Endothelial cell of umbilical vein (primary cell): ENCODE measurements around the gene MRAS. TPM values are rescaled to one million over a fixed set of nuclear protein-coding genes. Genes with fewer than 3 reads are reported as not detected.

Source experiments
- BruUV-seq: library from RNA; stranded (reverse); fragments of 400-500 nt; replicated peaks from 2 replicates; lab custom pipeline; 2021; lab: Mats Ljungman, UMichigan
- CTCF ChIA-PET: fragments of 300-600, 350-600 bp; sonication (Branson Sonifier 250); formaldehyde crosslinking; loops from one replicate; lab custom pipeline; 2021; ENCODE audit warnings: antibody characterized with exemption, inconsistent platforms; lab: Charles Lee
- POLR2A ChIA-PET: fragments of 300-600, 350-600 bp; sonication (Branson Sonifier 250); formaldehyde crosslinking; loops from one replicate; lab custom pipeline; 2021; ENCODE audit warnings: antibody characterized with exemption, inconsistent platforms; lab: Charles Lee
- DNase-seq: peaks from one replicate; pipeline ENCODE4 v3.0.0-alpha.2; 2011; ENCODE audit warnings: low read depth, low spot score
- FAIRE-seq: peaks from 2 replicates; lab custom pipeline; 2011; peaks lifted over from hg19 to GRCh38; lab: Jason Lieb, UNC
- H2AFZ ChIP-seq: 2 replicates; pipeline ENCODE4 v1.6.0; 2012; ENCODE audit warnings: low read depth, low read length, control low read depth, inconsistent platforms
- H3K27ac ChIP-seq: 2 replicates; pipeline ENCODE4 v1.5.1; 2011; ENCODE audit warnings: low read depth, mild to moderate bottlenecking, control low read depth, low read length, moderate library complexity; ENCODE audit not compliant: insufficient read depth
- H3K27me3 ChIP-seq, 2 experiments: 2 replicates each; pipeline versions ENCODE4 v1.6.0 to v1.6.1; 2011; ENCODE audit warnings: low read length in 2 of 2, mixed read lengths in 1 of 2; ENCODE audit not compliant: control insufficient read depth in 2 of 2, insufficient read depth in 2 of 2
- H3K36me3 ChIP-seq, 2 experiments: 2 replicates in 1 of 2; 3 replicates in 1 of 2; pipeline ENCODE4 v1.5.1; 2011; ENCODE audit warnings: low read length in 2 of 2, mild to moderate bottlenecking in 1 of 2, moderate library complexity in 1 of 2; ENCODE audit not compliant: control insufficient read depth in 2 of 2, insufficient read depth in 2 of 2; ENCODE audit errors: extremely low read depth in 1 of 2
- H3K4me1 ChIP-seq: 3 replicates; pipeline ENCODE4 v1.5.1; 2011; ENCODE audit warnings: mild to moderate bottlenecking, low read length; ENCODE audit not compliant: control insufficient read depth, insufficient read depth; ENCODE audit errors: extremely low read depth
- H3K4me2 ChIP-seq: 2 replicates; pipeline ENCODE4 v1.6.1; 2011; ENCODE audit warnings: low read length, control low read depth, mixed read lengths; ENCODE audit not compliant: insufficient read depth
- H3K4me3 ChIP-seq, 3 experiments: fragments of 200-600 bp in 1 of 3; sonication (generic), shearing (Covaris generic) in 1 of 3; replicated peaks in 1 of 3; 2 replicates each; pipeline ENCODE4 v1.5.1; 2011 to 2016; ENCODE audit warnings: control low read depth in 3 of 3, low read length in 3 of 3, mild to moderate bottlenecking in 2 of 3, inconsistent platforms in 1 of 3, low read depth in 1 of 3, moderate library complexity in 1 of 3; ENCODE audit not compliant: insufficient read depth in 1 of 3
- H3K79me2 ChIP-seq: 2 replicates; pipeline ENCODE4 v1.6.0; 2012; ENCODE audit warnings: low read length, inconsistent platforms; ENCODE audit not compliant: control insufficient read depth, insufficient read depth
- H3K9ac ChIP-seq: replicated peaks from 2 replicates; pipeline ENCODE3; 2011; ENCODE audit warnings: low read length, control low read depth; ENCODE audit not compliant: insufficient read depth; ENCODE audit errors: extremely low read depth
- H3K9me1 ChIP-seq: replicated peaks from 3 replicates; pipeline ENCODE4 v1.6.0; 2011; ENCODE audit warnings: mild to moderate bottlenecking, low read length; ENCODE audit not compliant: control insufficient read depth, insufficient read depth; ENCODE audit errors: extremely low read depth
- H3K9me3 ChIP-seq: replicated peaks from 2 replicates; pipeline ENCODE4 v1.5.1; 2012; ENCODE audit warnings: low read length, inconsistent platforms; ENCODE audit not compliant: control insufficient read depth, insufficient read depth
- H4K20me1 ChIP-seq: replicated peaks from 2 replicates; pipeline ENCODE3; 2011; ENCODE audit warnings: mild to moderate bottlenecking, low read length; ENCODE audit not compliant: control insufficient read depth, insufficient read depth; ENCODE audit errors: extremely low read depth
- CTCF ChIP-seq, 2 donors: IDR thresholded peaks; 1 replicate in 1 of 2; 2 replicates in 1 of 2; pipeline ENCODE4 v1.5.1; 2011; ENCODE audit warnings: low read length in 2 of 2, mild to moderate bottlenecking in 2 of 2, moderate library complexity in 2 of 2, control low read depth in 1 of 2, inconsistent platforms in 1 of 2, low read depth in 1 of 2; ENCODE audit not compliant: insufficient read depth in 1 of 2; ENCODE audit errors: extremely low read depth in 1 of 2
- FOS ChIP-seq: IDR thresholded peaks from 2 replicates; pipeline ENCODE4 v1.6.1; 2011; ENCODE audit warnings: mild to moderate bottlenecking, low read length, moderate library complexity, borderline replicate concordance; ENCODE audit not compliant: insufficient read depth
- GATA2 ChIP-seq: IDR thresholded peaks from 2 replicates; pipeline ENCODE4 v1.7.0; 2011; ENCODE audit warnings: low read depth, mild to moderate bottlenecking, moderate library complexity, mixed read lengths, low read length; ENCODE audit not compliant: insufficient read length, insufficient read depth
- JUN ChIP-seq: IDR thresholded peaks from 2 replicates; pipeline ENCODE4 v1.6.1; 2011; ENCODE audit warnings: borderline replicate concordance, low read depth; ENCODE audit not compliant: insufficient read length, insufficient read depth
- POLR2A ChIP-seq: IDR thresholded peaks from 2 replicates; pipeline ENCODE4 v1.6.1; 2012; ENCODE audit warnings: low read depth, mild to moderate bottlenecking, control low read depth, low read length
- dilution Hi-C: fragments of 300-500 bp; cut with MboI; formaldehyde crosslinking; loops from one replicate; pipeline ENCODE4 v1.15.0; 2019; ENCODE audit warnings: low sequenced_read_pairs; ENCODE audit not compliant: extremely low pct_ligation_motif_present
- intact Hi-C: fragments of 100-400 bp; cut with micrococcal nuclease; formaldehyde crosslinking; loops from one replicate; pipeline ENCODE4 v1.10.0; 2022
- polyA plus RNA-seq, 4 experiments: library from polyadenylated mRNA; depleted of rRNA in 3 of 4; stranded (reverse) in 3 of 4; unstranded in 1 of 4; fragments of >200 nt; gene quantifications; 2 replicates each; pipeline versions ENCODE4 v1.2.1 to v1.2.3, GENCODE V29; 2011 to 2012; ENCODE audit warnings: missing spikeins in 1 of 4
- total RNA-seq: library from RNA; stranded (reverse); gene quantifications from 2 replicates; pipeline ENCODE4 v1.2.3, GENCODE V29; 2021
- TF ChIP-seq, protein P1 (sequence below): IDR thresholded peaks from 2 replicates; pipeline ENCODE4 v1.6.1; 2011; ENCODE audit not compliant: insufficient read depth, insufficient read length

The MRAS gene
- total and polyA plus RNA-seq, 2 donors (not counting 3 experiments of a cell fraction or from before 2014, with no cell fraction given), result 14.6 to 16.5 TPM

DNA sequence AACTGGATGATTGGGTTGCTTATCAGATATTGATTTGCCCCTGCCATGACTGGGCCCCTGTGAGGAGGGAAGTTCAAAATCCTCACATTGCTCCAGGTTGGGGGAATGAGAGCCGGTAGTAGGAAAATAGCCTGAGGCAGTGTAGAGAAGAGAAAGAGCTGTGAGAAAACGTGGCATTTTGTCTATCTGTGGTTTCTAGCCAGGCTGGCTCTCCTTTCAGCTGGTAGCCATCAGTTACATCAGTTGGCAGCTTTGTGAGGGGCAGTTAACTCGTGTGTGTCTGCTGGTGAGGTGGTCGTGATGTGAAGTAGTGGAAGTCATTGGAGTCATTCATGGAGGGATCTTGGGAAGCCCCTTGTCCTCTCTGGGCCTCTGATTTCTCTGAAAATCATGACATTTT is 91.3 kb downstream of the MRAS start:
- POLR2A ChIA-PET, result no interaction called here
- Histone ChIP-seq H3K36me3 (no peaks in the 10 kb centered on the region), H3K9ac (no peak overlapping the region), H2AFZ (no peak overlapping the region), H3K9me3 (no peaks in the 10 kb centered on the region), H3K79me2 (no peaks in the 10 kb centered on the region), H3K4me3 (no peak overlapping the region), H4K20me1 (no peaks in the 10 kb centered on the region), H3K27me3 (peaks cover 20 to 22% of the 10 kb centered on the region in 2 experiments), H3K27ac (no peak overlapping the region), H3K9me1 (no peaks in the 10 kb centered on the region), H3K4me1 (peaks cover 7% of the 10 kb centered on the region), H3K4me2 (no peak overlapping the region)
- no peak for TF ChIP-seq FOS
- no peak for TF ChIP-seq POLR2A
- no peak for TF ChIP-seq CTCF (IDR thresholded peaks at IDR 0.05; ENCODE audit: extremely low read depth in 1 of 2, insufficient read depth in 1 of 2, low read depth in 1 of 2, low read length in 2 of 2)
- intact Hi-C loops (no loop called here), dilution Hi-C loops (no loop called here)
- FAIRE-seq, result no peak
- BruUV-seq, result no TSS peak
- CTCF ChIA-PET, result interaction anchor here (2.2 kb wide), 1 partner anchor 484 kb away, joined by 7 read pairs; no protein-coding TSS in a partner anchor
- DNase-seq, result no peak

DNA sequence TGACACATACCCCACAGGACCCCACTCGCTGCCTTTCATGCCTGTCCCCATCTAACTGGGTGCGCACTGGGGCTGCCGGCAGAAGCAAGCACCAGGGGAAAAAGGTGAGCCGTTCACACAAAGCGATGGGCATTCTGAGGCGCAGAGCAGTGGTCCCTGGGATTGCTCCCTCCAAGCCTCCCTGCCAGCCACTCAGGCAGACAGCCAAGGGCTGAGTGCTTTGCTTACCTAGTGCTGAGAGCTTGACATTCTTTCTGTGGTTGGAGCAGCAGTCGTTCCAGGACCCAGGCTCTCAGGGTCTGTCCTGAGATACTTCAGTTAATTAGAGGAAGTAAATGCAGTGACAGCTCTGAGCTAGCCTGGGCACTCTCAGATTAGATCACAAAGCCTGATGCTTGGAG is 91.7 kb downstream of the MRAS start:
- Histone ChIP-seq H3K9ac (no peak overlapping the region), H3K4me1 (peaks cover 2% of the 10 kb centered on the region), H3K36me3 (no peaks in the 10 kb centered on the region), H3K79me2 (no peaks in the 10 kb centered on the region), H3K4me3 (no peak overlapping the region), H3K27ac (no peak overlapping the region), H3K9me1 (no peaks in the 10 kb centered on the region), H3K4me2 (no peak overlapping the region), H3K27me3 (peaks cover 16 to 18% of the 10 kb centered on the region in 2 experiments), H4K20me1 (no peaks in the 10 kb centered on the region), H3K9me3 (no peaks in the 10 kb centered on the region), H2AFZ (no peak overlapping the region)
- no TSS peak for BruUV-seq
- TF ChIP-seq FOS (no peak), GATA2 (no peak), JUN (no peak)
- TF ChIP-seq, protein P1, sequence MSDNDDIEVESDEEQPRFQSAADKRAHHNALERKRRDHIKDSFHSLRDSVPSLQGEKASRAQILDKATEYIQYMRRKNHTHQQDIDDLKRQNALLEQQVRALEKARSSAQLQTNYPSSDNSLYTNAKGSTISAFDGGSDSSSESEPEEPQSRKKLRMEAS, result no peak
- dilution Hi-C loops, result no loop called here
- FAIRE-seq (no peak), DNase-seq (no peak)
- intact Hi-C loops, result no loop called here
- ChIA-PET POLR2A (no interaction called here), CTCF (interaction anchor here (2.2 kb wide), 1 partner anchor 483 kb away, joined by 7 read pairs; no protein-coding TSS in a partner anchor)
